Measurements from ENCODE around the gene DYNLT3. TPM values are rescaled to one million over a fixed set of nuclear protein-coding genes. Genes with fewer than 3 reads are reported as not detected.

Gene DYNLT3
- polyA plus RNA-seq, 1 donor from 2014 or later, result 2.4 TPM

GRCh38 chrX:37854748-37855147 is 7.4 kb upstream of the DYNLT3 start:
- Histone ChIP-seq H3K36me3 (ENCODE audit: insufficient read depth, low read length) (no peaks in the 10 kb centered on the region), H3K4me2 (ENCODE audit: low read length) (no peak overlapping the region), H2AFZ (ENCODE audit: low read depth, low read length) (no peak overlapping the region), H3K27me3 (ENCODE audit: insufficient read depth, low read depth, low read length) (no peaks in the 10 kb centered on the region), H3K9me3 (ENCODE audit: low read length) (no peaks in the 10 kb centered on the region), H3K27ac (ENCODE audit: low read length) (no peak overlapping the region), H3K9ac (ENCODE audit: low read length) (no peak overlapping the region), H3F3A (ENCODE audit: insufficient read depth, low read length, poor library complexity, severe bottlenecking) (no peaks in the 10 kb centered on the region), H3K4me3 (ENCODE audit: low read length) (no peak overlapping the region), H3K9me2 (ENCODE audit: insufficient read depth, low read length) (no peaks in the 10 kb centered on the region), H3K79me2 (replicated peaks; ENCODE audit: insufficient read depth, low read length) (no peaks in the 10 kb centered on the region), H4K20me1 (ENCODE audit: insufficient read depth) (no peaks in the 10 kb centered on the region)
- TF ChIP-seq POLR2AphosphoS5 (IDR thresholded peaks at IDR 0.05) (no peak), REST (IDR thresholded peaks at IDR 0.05; ENCODE audit: borderline replicate concordance) (no peak), SMC3 (conservative IDR thresholded peaks at IDR 0.05; ENCODE audit: poor library complexity) (no peak), EZH2 (IDR thresholded peaks at IDR 0.05; ENCODE audit: borderline replicate concordance, insufficient read depth, low read length, poor library complexity, severe bottlenecking) (no peak), EP300 (conservative IDR thresholded peaks at IDR 0.05; ENCODE audit: poor library complexity, severe bottlenecking) (no peak), MXI1 (conservative IDR thresholded peaks at IDR 0.05; ENCODE audit: poor library complexity, severe bottlenecking) (no peak), TAF1 (IDR thresholded peaks at IDR 0.05; ENCODE audit: low read depth) (no peak), CTCF (IDR thresholded peaks at IDR 0.05; ENCODE audit: poor library complexity, severe bottlenecking) (no peak), RAD21 (conservative IDR thresholded peaks at IDR 0.05) (no peak)

- H3K27me3 ChIP-seq (ENCODE audit: insufficient read depth, low read depth, low read length), result no peaks in the 10 kb centered on the region
- H3K27ac ChIP-seq (ENCODE audit: low read length), result no peak overlapping the region
- no peaks in the 10 kb centered on the region for H4K20me1 ChIP-seq (ENCODE audit: insufficient read depth)
- no peaks in the 10 kb centered on the region for H3K36me3 ChIP-seq (ENCODE audit: insufficient read depth, low read length)
- H3K4me2 ChIP-seq (ENCODE audit: low read length), result no peak overlapping the region
- H3F3A ChIP-seq (ENCODE audit: insufficient read depth, low read length, poor library complexity, severe bottlenecking), result no peaks in the 10 kb centered on the region
- H3K4me3 ChIP-seq (ENCODE audit: low read length), result no peak overlapping the region
- no peaks in the 10 kb centered on the region for H3K9me2 ChIP-seq (ENCODE audit: insufficient read depth, low read length)
- no peak overlapping the region for H2AFZ ChIP-seq (ENCODE audit: low read depth, low read length)
- no peaks in the 10 kb centered on the region for H3K9me3 ChIP-seq (ENCODE audit: low read length)
- no peaks in the 10 kb centered on the region for H3K79me2 ChIP-seq (replicated peaks; ENCODE audit: insufficient read depth, low read length)
- H3K9ac ChIP-seq (ENCODE audit: low read length), result no peak overlapping the region
- TF ChIP-seq RAD21 (conservative IDR thresholded peaks at IDR 0.05) (no peak), CTCF (IDR thresholded peaks at IDR 0.05; ENCODE audit: poor library complexity, severe bottlenecking) (no peak), TAF1 (IDR thresholded peaks at IDR 0.05; ENCODE audit: low read depth) (no peak), REST (IDR thresholded peaks at IDR 0.05; ENCODE audit: borderline replicate concordance) (no peak)
Observed at GRCh38 chrX:37854148-37854547, 6.8 kb upstream of the DYNLT3 start.

All from neural cell (in vitro differentiated cells).